Ectodermal cell (in vitro differentiated cells): Measurements from ENCODE around the gene PLPP7.

ENCODE experiments used
- H3K27ac ChIP-seq: 2 replicates; pipeline ENCODE4 v1.7.0; 2013; ENCODE audit warnings: mild to moderate bottlenecking, low read depth, low read length; ENCODE audit not compliant: insufficient read depth, poor library complexity, severe bottlenecking
- H3K27me3 ChIP-seq: 2 replicates; pipeline ENCODE4 v1.7.0; 2013; ENCODE audit warnings: mild to moderate bottlenecking, low read length; ENCODE audit not compliant: insufficient read depth, control insufficient read depth, poor library complexity, severe bottlenecking
- H3K36me3 ChIP-seq: one replicate; pipeline ENCODE4 v1.7.0; 2013; ENCODE audit warnings: low read length; ENCODE audit not compliant: control insufficient read depth, insufficient read depth
- H3K4me1 ChIP-seq: one replicate; pipeline ENCODE4 v1.7.0; 2013; ENCODE audit warnings: low read length; ENCODE audit not compliant: control insufficient read depth, insufficient read depth
- H3K4me3 ChIP-seq: 2 replicates; pipeline ENCODE4 v1.7.0; 2013; ENCODE audit warnings: low read depth, low read length, control low read depth; ENCODE audit not compliant: insufficient read depth
- H3K9me3 ChIP-seq: 2 replicates; pipeline ENCODE4 v1.7.0; 2013; ENCODE audit warnings: mild to moderate bottlenecking, low read length, moderate library complexity; ENCODE audit not compliant: control insufficient read depth
- WGBS, 2 experiments: methylation state at CpG; one replicate each; pipeline ENCODE4 v1.1.7; 2013; ENCODE audit warnings: missing lambda C conversion rate in 2 of 2; 5-methylcytosine and 5-hydroxymethylcytosine counted together

The PLPP7 gene

DNA sequence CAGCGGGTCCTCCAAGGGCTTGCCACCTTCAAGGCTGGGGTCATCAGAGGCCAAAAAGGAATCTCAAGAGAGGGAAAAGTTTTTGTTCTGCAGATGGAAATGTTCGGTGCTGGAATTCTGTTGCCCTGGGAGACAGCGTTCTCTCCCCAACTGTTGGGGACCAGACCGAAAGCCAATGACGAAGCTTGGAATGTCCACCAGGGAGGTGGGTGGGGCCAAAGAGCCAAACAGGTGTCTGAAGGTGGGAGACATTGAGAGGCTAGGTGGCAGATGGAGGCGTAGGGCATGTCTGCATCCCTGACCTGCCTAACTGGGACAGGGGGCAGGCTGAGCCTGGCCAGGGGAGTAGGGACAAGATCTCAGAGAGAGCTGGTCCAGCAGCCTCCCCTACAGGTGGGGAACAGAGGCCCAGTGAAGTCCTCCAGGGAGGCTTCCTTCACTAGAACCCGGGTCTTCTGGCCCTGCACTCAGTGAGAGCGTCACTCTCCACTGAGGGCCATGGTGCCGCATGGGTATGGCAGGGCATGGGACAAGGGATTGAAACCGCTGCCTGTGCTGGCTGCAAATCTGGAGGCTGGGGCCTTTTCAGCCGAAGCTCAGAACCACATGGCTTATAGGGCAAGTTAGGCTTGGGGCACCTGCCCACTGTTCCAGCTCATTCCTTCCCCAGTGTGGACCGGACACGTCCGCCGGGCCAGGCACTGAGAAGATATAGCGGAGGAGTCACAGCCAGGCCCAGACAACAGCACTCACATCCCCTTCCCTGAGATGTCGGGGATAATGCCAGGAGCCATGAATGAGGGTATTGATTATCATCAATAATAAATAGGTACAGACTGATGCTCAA lies 8.2 kb upstream of the PLPP7 start:
- Histone ChIP-seq H3K9me3 (no peaks in the 10 kb centered on the region), H3K4me1 (no peaks in the 10 kb centered on the region), H3K27ac (no peak overlapping the region), H3K4me3 (no peak overlapping the region), H3K27me3 (peaks cover 44% of the 10 kb centered on the region), H3K36me3 (no peaks in the 10 kb centered on the region)
- 88 to 91% methylated on average over 17 of the region's 17 CpGs for WGBS, 2 experiments

DNA sequence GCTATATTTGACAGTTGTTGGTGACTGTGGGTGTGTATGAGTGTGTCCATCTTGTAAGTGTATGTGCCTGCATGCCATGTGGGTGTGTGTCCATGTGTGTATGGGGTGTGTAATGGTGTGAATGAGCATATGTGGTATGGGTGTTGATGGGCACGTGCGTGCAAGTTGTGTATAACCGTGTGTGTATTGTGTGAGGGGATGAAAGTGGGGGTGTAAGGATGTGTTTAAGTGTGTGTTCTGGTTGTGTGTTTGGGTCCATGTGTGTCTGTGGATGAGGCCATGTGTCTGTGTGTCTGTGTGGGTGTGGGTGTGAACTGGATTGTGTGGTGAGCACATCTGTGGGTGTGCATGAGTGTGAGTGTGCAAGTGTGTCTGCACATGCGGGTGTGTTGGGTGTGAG lies 7.3 kb upstream of the PLPP7 start:
- WGBS, 2 experiments = 91 to 93% methylated on average over 4 of the region's 4 CpGs
- Histone ChIP-seq H3K36me3 (no peaks in the 10 kb centered on the region), H3K27ac (no peak overlapping the region), H3K9me3 (no peaks in the 10 kb centered on the region), H3K27me3 (peaks cover 36% of the 10 kb centered on the region), H3K4me3 (no peak overlapping the region), H3K4me1 (no peaks in the 10 kb centered on the region)

DNA sequence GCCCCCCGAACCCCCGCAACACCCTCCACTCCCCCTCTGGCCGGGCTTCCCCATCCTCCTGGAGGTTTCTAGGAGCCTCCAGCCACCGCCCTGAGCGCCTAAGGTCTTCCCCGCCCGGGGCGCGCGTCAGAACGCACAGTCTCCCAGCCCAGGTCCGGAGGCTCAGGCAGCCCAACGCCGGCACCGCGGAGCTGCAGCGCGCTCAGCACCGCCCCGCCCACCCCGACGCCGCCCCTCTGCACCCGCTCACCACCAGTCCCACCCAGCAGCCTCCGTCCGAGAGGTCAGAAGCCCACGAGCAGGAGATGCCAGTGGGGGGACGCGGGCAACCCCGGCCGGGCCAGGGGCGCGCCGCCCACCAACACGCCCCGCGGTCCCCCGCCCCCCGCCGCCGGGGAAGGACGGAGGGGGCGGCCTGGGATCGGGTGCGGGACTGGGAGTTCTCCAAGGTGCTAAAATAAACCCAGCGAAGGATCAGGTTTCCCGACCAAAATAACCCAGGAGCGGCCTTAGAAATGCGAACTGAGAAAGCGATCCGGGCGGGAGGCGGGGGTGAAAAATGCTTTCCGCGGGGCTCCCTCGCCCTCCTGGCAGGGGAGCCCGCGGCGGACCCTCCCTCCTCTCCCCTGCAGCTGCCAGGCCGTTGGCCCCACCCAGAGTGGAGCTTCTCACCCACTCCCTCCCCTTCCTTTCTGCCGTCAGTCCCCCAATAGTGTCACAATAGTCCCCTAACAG lies 6.7 kb upstream of the PLPP7 start:
- WGBS, 2 experiments = 2% methylated on average over 61 of the region's 61 CpGs
- Histone ChIP-seq H3K4me3 (peak overlapping the region; percentile 33), H3K9me3 (no peaks in the 10 kb centered on the region), H3K27ac (no peak overlapping the region), H3K36me3 (no peaks in the 10 kb centered on the region), H3K27me3 (peaks cover 30% of the 10 kb centered on the region), H3K4me1 (no peaks in the 10 kb centered on the region)

DNA sequence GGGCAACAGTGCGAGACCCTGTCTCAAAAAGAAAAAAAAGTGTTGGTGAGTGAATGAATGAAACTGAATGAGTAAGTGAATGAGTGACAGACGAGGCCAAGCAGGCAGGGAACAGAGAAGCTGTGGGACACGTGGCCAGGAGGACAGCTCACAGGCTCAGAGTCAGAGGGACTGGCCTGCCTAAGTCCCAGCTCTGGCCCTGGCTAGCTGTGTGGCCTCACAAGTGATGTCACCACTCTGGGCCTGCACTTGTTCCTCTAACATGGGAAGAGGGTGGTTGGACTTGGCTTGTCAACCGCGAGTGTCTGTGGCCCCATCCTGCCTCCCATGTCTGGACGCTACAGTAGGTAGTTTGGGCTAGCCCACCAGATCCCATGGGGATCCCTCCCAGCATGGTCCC lies 4.7 kb upstream of the PLPP7 start:
- Histone ChIP-seq H3K4me3 (no peak overlapping the region), H3K4me1 (peaks cover 6% of the 10 kb centered on the region), H3K9me3 (no peaks in the 10 kb centered on the region), H3K27ac (no peak overlapping the region), H3K36me3 (no peaks in the 10 kb centered on the region), H3K27me3 (peaks cover 30% of the 10 kb centered on the region)
- WGBS, 2 experiments = 89 to 93% methylated on average over 6 of the region's 6 CpGs

DNA sequence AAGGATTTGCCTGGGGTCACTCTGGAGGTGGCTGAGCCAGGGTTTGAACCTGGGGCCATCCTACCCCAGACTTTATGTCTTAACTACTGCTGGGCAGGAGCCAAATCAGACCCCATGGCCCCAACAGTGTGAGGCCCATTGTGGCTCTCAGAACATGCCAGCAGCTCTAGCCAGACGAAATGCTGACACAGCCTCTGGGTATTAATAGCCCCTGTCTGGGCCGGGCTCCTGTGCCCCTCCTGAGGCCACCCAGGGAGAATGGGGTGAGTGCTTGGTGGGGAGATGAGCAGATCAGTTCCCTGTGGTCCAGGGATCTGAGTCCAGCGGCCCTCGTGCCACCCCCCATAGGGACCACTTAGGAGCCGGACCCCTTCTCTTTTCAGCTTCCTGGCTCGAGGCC lies 2.2 kb upstream of the PLPP7 start:
- no peak overlapping the region for H3K4me3 ChIP-seq
- peaks cover 14% of the 10 kb centered on the region for H3K4me1 ChIP-seq
- WGBS, 2 experiments = 93 to 94% methylated on average over 6 of the region's 6 CpGs

DNA sequence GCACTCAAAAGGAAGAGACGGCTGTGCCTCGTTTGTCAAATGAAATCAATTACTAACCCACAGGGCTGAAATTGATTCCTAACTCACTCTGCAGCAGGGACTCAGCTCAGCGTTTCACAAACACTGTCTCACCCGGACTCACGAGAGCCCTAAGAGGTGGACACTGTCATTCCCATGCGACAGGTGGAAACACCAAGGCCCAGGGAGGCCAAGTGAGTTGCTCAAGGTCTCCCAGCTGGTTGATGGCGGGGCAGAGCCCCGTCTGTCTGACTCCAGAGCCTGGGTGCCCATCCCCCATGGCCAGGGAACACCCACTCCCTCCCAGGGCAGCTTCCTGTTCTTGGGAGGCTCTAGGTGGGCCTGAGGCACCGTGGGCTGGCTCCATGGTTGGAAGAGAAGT lies 1.3 kb upstream of the PLPP7 start:
- no peaks in the 10 kb centered on the region for H3K9me3 ChIP-seq
- peaks cover 14% of the 10 kb centered on the region for H3K4me1 ChIP-seq
- H3K4me3 ChIP-seq = no peak overlapping the region
- H3K36me3 ChIP-seq = no peaks in the 10 kb centered on the region
- WGBS, 2 experiments = 84% methylated on average over 9 of the region's 9 CpGs
- no peak overlapping the region for H3K27ac ChIP-seq
- peaks cover 3% of the 10 kb centered on the region for H3K27me3 ChIP-seq

More for the DNA sequence above, 2.2 kb upstream of the PLPP7 start:
- H3K27me3 ChIP-seq = peaks cover 12% of the 10 kb centered on the region
- no peaks in the 10 kb centered on the region for H3K36me3 ChIP-seq
- H3K27ac ChIP-seq = no peak overlapping the region
- no peaks in the 10 kb centered on the region for H3K9me3 ChIP-seq

DNA sequence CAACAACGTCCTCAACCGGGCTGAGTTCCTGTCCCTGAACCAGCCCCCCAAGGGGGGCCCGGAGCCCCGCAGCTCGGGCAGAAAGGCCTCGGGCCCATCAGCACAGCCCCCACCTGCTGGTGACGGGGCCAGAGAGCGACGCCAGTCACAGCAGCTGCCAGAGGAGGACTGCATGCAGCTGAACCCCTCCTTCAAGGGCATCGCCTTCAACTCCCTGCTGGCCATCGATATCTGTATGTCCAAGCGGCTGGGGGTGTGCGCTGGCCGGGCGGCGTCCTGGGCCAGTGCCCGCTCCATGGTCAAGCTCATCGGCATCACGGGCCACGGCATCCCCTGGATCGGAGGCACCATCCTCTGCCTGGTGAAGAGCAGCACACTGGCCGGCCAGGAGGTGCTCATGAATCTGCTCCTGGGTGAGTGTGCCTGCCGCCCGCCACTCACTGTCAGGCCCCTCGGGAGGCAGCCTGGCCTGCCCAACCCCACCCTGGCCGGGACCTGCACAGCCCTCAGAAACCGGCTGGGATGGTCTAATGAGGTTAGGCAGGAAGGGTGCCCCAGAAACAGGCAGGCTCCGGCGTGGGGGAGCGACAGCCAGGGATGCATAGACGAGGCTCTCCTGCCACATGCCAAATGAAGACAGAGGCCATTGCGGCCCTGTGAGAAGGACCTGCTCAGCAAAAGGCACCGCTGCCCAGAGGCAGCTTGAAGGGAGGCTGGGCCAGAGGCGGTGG lies 678 bp downstream of the PLPP7 start:
- H3K4me3 ChIP-seq = no peak overlapping the region
- no peaks in the 10 kb centered on the region for H3K36me3 ChIP-seq
- peaks cover 14% of the 10 kb centered on the region for H3K4me1 ChIP-seq
- H3K27me3 ChIP-seq = no peaks in the 10 kb centered on the region
- H3K9me3 ChIP-seq = no peaks in the 10 kb centered on the region
- WGBS, 2 experiments = 90 to 91% methylated on average over 34 of the region's 34 CpGs
- no peak overlapping the region for H3K27ac ChIP-seq

DNA sequence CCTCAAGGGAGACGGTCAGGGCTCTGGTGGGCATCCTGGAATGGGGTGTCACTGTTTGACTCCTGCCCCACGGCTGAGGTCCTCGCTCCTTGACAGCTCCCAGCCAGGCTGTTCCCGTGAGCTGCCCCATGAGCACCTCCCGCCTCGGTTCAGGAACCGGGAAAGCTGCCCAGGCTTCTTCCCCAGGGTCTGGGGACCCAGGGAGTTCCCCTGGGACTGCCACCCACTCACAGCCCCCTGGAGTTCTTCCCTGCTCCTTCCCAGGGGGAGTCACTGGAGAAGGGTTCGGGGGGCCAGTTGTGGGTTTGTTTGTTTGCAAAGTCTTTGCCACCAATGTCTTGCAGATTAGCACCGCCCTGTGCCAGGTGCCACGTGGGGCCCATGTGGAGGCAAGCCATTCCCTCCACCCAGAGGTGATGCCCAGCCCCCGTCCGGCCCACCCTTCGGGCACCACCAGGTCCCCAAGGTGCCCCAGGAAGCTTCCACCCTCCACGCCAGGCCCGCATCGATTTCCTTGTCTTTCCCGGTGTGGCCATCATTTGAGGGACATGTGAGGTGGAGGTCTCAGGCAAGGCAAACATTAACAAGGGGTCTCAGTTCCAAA lies 1.3 kb downstream of the PLPP7 start:
- Histone ChIP-seq H3K9me3 (no peaks in the 10 kb centered on the region), H3K27me3 (no peaks in the 10 kb centered on the region), H3K36me3 (no peaks in the 10 kb centered on the region), H3K4me3 (no peak overlapping the region), H3K27ac (no peak overlapping the region), H3K4me1 (peaks cover 14% of the 10 kb centered on the region)
- 91 to 95% methylated on average over 17 of the region's 17 CpGs for WGBS, 2 experiments

DNA sequence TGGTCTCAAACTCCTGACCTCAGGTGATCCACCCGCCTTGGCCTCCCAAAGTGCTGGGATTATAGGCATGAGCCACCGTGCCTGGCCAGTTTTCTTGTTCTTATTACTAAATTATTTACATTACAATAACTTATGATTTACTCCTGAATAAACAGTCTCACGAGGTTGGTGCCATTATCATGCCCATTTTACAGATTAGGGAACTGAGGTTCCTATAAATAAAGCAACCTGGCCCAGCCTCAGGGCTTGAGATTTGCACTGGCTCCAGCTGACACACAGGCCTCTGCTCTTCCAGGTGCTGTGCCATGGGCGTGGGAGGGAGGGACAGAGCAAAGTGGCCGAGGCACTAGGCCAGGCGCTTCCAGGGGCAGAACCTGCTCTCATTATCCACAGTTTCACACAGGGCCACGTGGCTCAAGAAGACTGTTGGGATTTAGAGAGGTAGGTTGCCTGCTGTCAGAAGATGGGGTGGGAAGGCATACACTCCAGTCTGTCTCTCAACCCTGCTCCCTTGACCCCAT lies 2.3 kb downstream of the PLPP7 start:
- Histone ChIP-seq H3K27me3 (no peaks in the 10 kb centered on the region), H3K4me1 (peaks cover 19% of the 10 kb centered on the region), H3K36me3 (no peaks in the 10 kb centered on the region), H3K27ac (no peak overlapping the region), H3K9me3 (no peaks in the 10 kb centered on the region), H3K4me3 (no peak overlapping the region)
- WGBS, 2 experiments = 88 to 90% methylated on average over 6 to 7 of the region's 7 CpGs
